ENCODE data around the gene CCR7.

DNA sequence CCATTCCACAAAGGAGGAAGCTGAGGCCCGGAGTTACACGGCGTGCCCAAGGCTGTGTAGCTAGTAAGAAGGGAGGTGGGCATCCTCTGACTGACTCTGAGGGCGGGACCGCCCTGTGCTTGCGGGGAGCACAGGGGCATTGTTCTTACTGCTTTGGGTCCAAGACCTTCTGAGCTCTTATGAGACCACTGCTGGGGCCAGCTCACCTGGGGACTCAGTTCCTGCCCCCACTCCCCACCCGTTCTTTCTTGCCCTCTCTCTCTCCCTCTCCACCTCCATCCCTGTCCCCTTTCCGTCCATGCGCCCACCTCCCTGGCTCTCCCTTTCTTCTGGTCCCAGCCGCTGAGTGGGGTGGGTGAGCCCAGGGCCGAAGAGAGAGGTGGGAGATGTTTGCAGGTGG is 19.6 kb downstream of the CCR7 start:
- TF ChIP-seq, protein P1, sequence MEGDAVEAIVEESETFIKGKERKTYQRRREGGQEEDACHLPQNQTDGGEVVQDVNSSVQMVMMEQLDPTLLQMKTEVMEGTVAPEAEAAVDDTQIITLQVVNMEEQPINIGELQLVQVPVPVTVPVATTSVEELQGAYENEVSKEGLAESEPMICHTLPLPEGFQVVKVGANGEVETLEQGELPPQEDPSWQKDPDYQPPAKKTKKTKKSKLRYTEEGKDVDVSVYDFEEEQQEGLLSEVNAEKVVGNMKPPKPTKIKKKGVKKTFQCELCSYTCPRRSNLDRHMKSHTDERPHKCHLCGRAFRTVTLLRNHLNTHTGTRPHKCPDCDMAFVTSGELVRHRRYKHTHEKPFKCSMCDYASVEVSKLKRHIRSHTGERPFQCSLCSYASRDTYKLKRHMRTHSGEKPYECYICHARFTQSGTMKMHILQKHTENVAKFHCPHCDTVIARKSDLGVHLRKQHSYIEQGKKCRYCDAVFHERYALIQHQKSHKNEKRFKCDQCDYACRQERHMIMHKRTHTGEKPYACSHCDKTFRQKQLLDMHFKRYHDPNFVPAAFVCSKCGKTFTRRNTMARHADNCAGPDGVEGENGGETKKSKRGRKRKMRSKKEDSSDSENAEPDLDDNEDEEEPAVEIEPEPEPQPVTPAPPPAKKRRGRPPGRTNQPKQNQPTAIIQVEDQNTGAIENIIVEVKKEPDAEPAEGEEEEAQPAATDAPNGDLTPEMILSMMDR (IDR thresholded peaks at IDR 0.05 in 4 of 5, conservative IDR thresholded peaks at IDR 0.05 in 1 of 5), result no peak
- no peak for TF ChIP-seq POLR2A (IDR thresholded peaks at IDR 0.05)

All from gastrocnemius medialis (tissue), 4 donors.